ENCODE results near the gene ULK3.
A peak's percentile ranks its signal among the peaks of the same experiment; 100 is the strongest.

Gene ULK3

DNA sequence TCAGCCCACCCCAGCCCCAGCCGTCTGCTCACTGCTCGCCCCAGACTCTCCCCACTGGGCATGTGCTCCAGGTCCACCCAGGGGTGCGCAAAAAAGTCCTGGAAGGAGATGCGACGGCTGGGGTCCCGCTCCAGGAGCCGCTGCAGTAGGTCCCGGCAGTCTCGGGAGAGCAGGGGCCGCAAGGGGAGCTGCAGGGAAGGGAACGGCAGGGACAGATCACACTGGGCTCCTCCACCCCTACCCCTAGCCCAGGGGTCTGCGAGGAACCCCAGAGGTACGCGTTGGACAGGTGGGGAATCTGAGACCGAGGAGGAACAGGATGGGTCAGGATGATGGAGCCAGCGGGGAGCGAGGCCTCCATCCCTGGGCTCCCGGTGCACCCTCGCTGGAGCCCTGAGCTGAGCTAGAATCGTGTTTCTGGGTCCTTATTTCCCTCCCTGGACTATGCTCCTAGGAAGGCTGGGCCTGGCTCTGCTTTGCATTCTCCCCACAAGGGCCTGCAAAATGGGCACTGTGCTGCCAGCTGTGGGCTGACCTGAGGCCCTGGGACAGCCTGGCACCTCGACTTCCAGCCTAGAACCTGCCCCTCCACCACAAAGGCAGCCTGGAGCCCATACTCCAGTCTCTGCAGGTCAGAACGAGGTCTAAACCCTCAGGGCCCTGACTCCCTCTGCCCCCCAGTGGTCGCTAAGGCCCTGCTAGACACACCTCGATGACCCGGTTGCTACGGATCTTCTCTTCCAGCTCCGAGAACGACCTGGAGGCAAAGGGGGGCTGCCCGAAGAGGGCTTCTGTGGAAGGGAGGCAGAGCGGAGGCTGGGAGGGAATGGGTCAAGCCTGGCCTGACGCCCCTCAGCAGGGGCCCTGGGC is 3.2 kb downstream of the ULK3 start:
- DNase-seq = no peak

- DNase-seq = no peak
These were observed 4.0 kb downstream of the ULK3 start for GRCh38 chr15:74838746-74839525.

DNA sequence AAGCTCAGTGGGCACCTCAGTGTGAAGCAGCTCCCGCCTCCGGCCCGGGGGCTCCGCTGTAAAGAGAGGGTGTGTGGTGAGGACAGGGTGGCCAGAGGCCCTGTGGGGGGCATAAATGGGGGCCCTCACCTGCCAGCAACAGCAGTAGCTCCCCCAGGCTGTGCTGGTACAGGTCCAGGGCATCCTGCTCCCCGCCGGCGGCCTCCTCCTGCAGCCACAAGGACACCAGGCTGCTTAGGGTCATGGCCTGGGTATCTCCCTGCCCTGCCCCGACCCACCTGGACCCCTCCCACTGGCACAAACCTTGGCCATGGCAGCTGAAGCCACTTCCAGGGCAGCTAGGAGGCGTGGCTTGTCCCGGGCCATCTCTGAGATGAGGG is 4.8 kb downstream of the ULK3 start:
- DNase-seq = no peak

DNA sequence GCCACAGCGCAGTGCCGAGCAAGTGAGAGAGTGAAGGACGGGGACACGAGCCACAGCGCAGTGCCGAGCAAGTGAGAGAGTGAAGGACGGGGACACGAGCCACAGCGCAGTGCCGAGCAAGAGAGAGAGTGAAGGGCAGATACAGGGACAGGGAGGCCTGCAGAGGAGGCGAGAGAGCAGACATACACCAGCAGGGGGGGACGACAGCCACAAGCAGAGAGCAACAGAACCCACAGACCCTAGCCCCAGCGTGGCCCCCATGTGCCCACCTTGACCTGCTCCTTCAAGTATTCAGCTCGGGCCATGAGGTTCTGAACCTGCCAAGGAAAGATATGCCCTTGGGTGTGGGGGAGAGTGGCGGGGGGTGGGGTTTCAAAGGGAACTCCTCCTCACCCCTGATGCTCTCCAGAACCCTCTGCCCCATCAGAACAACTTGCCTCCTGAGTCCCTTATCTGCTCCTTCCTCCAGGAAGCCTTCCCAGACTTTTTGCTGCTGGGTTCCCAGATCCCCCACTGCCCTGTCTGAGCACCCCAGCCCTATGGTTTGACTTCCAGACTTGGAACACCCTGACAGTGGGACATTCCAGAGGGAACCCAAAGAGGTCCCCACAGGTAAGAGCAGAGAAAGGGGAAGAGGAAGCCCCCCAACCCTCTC is 5.3 kb downstream of the ULK3 start:
- no peak for DNase-seq

- no peak for DNase-seq
These were observed 6.1 kb downstream of the ULK3 start for GRCh38 chr15:74836846-74837245.

DNA sequence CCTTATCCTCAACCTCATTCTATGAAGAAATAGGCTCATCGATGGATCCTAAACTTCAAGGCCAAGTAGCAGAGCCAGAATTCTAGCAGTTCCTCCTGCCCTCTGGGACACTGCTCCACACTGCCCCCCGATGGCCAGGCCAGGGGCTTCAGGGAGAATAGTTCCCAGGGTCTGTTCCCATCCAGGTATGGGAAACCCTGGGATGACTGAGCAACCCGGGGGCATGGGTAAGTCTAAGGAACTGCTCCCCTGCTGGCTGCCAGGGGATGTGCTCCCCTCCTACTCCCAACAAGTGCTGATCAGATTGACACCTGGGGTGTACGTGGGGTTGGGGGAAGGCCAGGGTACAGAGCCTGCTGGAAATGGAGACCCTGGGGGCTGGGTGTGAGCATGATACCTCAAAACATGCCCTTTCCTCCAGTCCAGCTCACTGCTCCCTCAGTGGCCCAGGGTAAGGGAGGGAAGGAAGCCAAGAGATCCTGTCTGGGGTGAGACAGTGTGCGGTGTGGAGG is 7.6 kb downstream of the ULK3 start:
- peak; percentile 37 for DNase-seq

DNA sequence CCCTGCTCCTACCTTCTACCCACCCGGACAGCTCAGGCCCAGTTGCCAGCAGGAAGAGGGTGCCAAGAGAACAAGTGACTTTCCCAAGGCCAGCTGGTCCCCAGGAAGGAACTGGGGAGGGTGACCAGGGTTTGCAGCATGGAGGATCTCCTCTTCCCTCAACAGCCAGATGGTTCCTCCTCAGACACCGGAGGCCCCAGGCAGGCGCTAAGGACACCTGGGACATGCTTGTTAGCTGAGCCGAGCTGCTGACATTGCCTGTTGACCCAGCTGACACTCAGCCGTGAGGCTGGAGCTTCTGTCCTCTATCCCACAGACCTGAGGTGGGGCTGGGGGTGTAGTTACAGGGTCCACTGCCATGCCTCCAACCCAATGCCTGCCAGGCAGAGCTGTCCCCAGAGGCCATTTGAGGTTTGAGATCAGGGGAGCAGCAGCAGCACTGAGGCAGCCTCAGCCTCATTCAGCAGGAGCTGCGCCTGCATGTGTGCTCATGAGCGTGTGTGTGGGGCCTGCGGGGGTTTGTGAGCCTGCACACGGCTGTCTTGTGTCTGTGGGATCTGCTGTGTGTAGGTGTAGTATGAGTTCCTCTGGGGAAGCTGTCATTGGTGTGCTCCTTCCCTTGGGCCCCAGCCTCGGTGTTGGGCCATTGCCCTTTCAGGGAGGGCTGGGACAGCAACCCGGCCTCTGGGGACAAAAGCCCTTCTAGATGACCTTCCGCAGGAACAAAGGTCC is 9.4 kb downstream of the ULK3 start:
- no peak for DNase-seq

DNA sequence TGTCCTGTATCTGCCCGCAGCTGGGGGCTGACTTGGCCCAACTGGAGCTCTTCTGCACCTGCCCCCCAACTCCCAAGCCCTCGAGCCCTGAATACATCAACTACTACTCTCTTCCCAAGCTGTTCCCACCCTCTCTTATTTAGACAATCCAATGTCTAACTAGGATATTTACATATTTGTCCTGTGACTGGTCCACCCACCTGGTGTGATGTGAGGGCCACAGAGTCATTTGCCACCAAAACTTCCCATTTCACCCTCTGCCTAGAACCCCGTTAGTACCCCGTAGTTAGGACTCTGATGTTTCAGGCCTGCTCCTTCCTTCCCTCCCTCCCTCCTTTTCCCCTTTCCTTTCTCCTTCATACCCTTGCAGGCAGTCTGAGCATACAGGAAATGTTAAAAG is 10.1 kb downstream of the ULK3 start:
- DNase-seq = no peak

GRCh38 chr15:74831813-74832495 is 11.0 kb downstream of the ULK3 start:
- no peak for DNase-seq

- DNase-seq = no peak
These were observed 12.1 kb downstream of the ULK3 start for GRCh38 chr15:74830868-74831267.

- no peak for DNase-seq
These were observed 13.0 kb downstream of the ULK3 start for GRCh38 chr15:74829991-74830390.

GRCh38 chr15:74829486-74829885 is 13.5 kb downstream of the ULK3 start:
- no peak for DNase-seq

DNA sequence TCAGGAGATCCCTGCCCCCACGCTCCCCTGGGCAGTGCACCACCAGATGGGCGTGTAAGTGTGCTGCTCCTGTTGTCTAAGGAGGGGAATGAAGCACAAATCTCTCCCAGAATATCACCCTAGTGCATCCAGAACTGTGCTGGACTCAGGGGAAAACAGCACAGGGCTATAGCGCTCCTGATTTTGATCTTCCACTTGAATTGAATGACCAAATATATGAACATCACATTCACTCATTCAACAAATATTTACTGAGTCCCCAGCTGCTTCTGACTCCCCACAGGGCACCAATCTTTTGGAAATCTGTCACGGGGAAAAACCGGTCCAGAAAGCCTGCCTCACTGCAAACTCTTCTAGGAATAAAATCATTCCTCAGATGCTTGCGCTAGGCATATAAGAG is 14.1 kb downstream of the ULK3 start:
- no peak for DNase-seq

- DNase-seq = no peak
These were observed 15.3 kb downstream of the ULK3 start for GRCh38 chr15:74827614-74828013.

DNA sequence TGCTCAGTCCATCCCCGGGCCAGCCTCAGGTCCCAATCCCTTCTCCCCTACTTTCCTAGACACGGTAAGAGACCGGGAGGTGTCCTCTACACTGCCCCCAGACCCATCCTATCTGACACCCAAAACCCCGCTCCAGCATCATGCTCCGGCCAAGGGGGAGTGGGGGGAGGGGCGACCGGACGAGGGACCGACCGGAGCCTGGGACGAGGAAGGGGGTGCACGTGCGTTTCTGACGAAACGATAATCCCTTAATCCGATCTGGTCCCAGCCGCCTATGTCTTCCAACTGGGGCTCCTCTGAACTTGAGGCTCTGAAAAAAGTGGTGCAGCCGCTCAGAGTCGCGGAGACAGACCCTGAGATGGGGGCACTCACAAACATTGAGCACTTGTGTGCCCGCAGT is 16.0 kb downstream of the ULK3 start:
- DNase-seq = no peak

DNA sequence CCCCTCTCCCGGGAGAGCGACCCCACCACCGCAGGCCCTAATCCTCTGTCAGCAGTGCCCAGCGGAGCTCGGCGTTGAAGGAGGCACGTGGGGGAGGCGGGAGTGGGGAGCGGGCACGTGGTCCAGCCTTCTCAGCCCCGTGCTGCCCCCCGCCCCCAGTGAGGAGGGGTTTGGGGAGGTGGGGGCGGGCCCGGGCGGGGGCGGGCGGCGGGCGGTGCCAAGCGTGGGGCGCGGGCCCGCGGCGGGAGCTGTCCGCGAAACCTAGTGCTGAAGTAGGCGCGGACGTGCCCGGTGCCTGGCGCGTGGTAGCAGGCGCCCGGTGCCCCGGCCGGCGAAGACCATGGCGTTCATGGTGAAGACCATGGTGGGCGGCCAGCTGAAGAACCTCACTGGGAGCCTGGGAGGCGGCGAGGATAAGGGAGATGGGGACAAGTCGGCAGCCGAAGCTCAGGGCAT is 16.6 kb downstream of the ULK3 start, which contains the start of gene CPLX3:
TSS of gene CPLX3 (plus strand) at position 264 of the 456 bp plus-strand sequence. CDS start at position 341, 77 bp downstream.
- no peak for DNase-seq

- DNase-seq = no peak
These were observed 17.1 kb downstream of the ULK3 start for GRCh38 chr15:74825866-74826265.

DNA sequence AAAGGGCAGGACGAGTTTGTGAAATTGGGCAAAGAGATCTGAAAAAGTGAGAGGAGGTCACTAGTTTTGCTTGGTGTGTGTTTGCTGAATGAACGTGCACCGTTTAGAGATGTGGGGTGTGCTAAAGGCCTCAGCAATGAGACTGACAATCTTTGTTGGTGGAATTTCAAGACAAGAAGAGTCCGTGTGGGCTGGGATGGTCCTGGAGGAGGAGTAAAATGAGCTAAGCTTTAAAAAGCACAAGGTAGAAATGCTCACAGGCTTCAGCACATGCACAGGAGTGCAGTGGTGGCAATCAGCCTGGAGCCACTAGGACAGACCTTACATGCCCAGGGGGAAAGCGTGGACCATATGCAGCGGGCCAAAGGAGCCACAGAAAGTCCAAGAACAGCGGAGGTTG is 18.0 kb downstream of the ULK3 start:
- no peak for DNase-seq

DNA sequence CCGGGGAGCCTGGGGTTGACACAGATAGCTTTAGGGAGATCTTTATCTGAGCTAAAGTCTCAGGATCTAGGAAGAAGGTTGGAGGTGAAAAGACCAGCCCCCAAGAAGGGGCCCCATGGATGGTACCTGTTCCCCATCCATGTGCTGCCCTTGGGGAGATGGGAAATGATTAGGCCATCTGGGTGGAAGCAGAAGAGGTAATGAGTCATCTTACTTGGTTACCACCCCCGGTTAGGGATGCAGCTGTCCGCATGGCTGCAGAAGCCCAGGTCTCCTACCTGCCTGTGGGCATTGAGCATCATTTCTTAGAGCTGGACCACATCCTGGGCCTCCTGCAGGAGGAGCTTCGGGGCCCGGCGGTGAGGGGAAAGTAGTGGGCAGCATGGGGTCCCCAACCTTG is 19.6 kb downstream of the ULK3 start:
- DNase-seq = no peak

DNA sequence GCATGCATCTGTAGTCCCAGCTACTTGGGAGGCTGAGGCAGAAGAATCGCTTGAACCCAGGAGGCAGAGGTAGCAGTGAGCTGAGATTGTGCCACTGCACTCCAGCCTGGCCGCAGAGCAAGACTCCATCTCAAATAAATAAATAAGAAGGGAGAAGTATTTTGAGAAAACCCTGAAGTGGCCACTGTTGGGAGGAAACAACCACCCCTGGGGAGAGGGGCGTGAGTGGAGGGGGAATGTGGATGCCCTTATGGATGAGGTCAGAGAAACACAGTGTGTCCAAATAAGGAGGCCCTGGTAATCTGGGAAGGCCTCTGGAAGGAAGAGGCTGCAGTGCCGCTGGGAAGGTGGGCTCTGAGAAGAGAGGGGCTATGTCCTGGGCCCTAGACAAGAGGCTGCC is 20.7 kb downstream of the ULK3 start:
- DNase-seq = no peak

DNA sequence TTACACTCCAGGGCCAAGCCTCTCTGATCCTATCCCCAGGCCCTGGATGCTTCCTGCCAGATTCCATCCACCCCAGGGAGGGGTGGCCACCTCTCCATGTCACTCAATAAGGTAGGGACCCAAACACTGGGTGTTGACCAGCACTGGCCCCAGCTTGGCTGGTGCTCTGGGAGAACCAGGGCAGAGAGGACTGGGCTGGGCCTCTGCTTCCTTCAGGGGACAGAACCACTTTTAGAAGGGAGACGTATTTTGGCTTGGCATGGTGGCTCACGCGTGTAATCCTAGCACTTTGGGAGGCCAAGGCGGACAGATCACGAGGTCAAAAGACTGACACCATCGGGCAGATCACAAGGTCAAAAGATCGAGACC is 21.2 kb downstream of the ULK3 start:
- no peak for DNase-seq
